ENCODE results near the gene CREG1. TPM values are rescaled to one million over a fixed set of nuclear protein-coding genes. Genes with fewer than 3 reads are reported as not detected.

The CREG1 gene
- total RNA-seq, 1 donor from 2014 or later: 36.0 TPM

GRCh38 chr1:167517535-167518330 is 35.8 kb downstream of the CREG1 start:
- no peak overlapping the region for H3K4me3 Mint-ChIP-seq (ENCODE audit: unreplicated experiment)
- Histone ChIP-seq H3K27me3 (ENCODE audit: insufficient read depth, low read length) (peaks cover 2% of the 10 kb centered on the region), H3K9me3 (ENCODE audit: insufficient read depth, low read depth, low read length) (no peaks in the 10 kb centered on the region), H3K9ac (ENCODE audit: low read length) (no peak overlapping the region), H2AFZ (ENCODE audit: low read depth, low read length) (no peak overlapping the region), H4K20me1 (ENCODE audit: insufficient read depth, low read length) (no peaks in the 10 kb centered on the region), H3K4me1 (ENCODE audit: insufficient read depth, low read length) (no peaks in the 10 kb centered on the region), H3K27ac (ENCODE audit: low read depth, low read length) (no peak overlapping the region), H3K4me3 (ENCODE audit: insufficient read depth, low read depth, low read length) (no peak overlapping the region), H3K36me3 (ENCODE audit: insufficient read depth, low read length) (no peaks in the 10 kb centered on the region), H3K79me2 (ENCODE audit: insufficient read depth, low read length) (no peaks in the 10 kb centered on the region), H3K4me2 (ENCODE audit: low read length) (no peak overlapping the region)
- H3K36me3 Mint-ChIP-seq (ENCODE audit: low read depth, unreplicated experiment): no peaks in the 10 kb centered on the region
- H3K4me1 Mint-ChIP-seq (ENCODE audit: low read depth, unreplicated experiment): no peaks in the 10 kb centered on the region
- H3K9me3 Mint-ChIP-seq (ENCODE audit: unreplicated experiment): peaks cover 4% of the 10 kb centered on the region
- H3K27me3 Mint-ChIP-seq (ENCODE audit: low read depth, unreplicated experiment): peaks cover 20% of the 10 kb centered on the region
- no peak for FAIRE-seq
- TF ChIP-seq EZH2 (IDR thresholded peaks at IDR 0.05; ENCODE audit: insufficient read depth, low read length) (no peak), CTCF (IDR thresholded peaks at IDR 0.05; ENCODE audit: insufficient read depth, low read depth, low read length) (no peak)
- no peak overlapping the region for H3K27ac Mint-ChIP-seq (ENCODE audit: unreplicated experiment)
- no peak for DNase-seq (ENCODE audit: low read depth)

GRCh38 chr1:167516404-167517388 is 36.9 kb downstream of the CREG1 start:
- Mint-ChIP-seq H3K4me3 (ENCODE audit: unreplicated experiment) (no peak overlapping the region), H3K36me3 (ENCODE audit: low read depth, unreplicated experiment) (no peaks in the 10 kb centered on the region), H3K9me3 (ENCODE audit: unreplicated experiment) (peaks cover 2% of the 10 kb centered on the region), H3K4me1 (ENCODE audit: low read depth, unreplicated experiment) (no peaks in the 10 kb centered on the region), H3K27me3 (ENCODE audit: low read depth, unreplicated experiment) (peaks cover 20% of the 10 kb centered on the region), H3K27ac (ENCODE audit: unreplicated experiment) (no peak overlapping the region)
- TF ChIP-seq CTCF (IDR thresholded peaks at IDR 0.05; ENCODE audit: insufficient read depth, low read depth, low read length) (no peak), EZH2 (IDR thresholded peaks at IDR 0.05; ENCODE audit: insufficient read depth, low read length) (no peak)
- Histone ChIP-seq H3K9ac (ENCODE audit: low read length) (no peak overlapping the region), H3K4me2 (ENCODE audit: low read length) (no peak overlapping the region), H3K9me3 (ENCODE audit: insufficient read depth, low read depth, low read length) (no peaks in the 10 kb centered on the region), H3K4me3 (ENCODE audit: insufficient read depth, low read depth, low read length) (no peak overlapping the region), H3K27me3 (ENCODE audit: insufficient read depth, low read length) (peaks cover 6% of the 10 kb centered on the region), H2AFZ (ENCODE audit: low read depth, low read length) (no peak overlapping the region), H3K4me1 (ENCODE audit: insufficient read depth, low read length) (no peaks in the 10 kb centered on the region), H3K27ac (ENCODE audit: low read depth, low read length) (no peak overlapping the region), H3K79me2 (ENCODE audit: insufficient read depth, low read length) (no peaks in the 10 kb centered on the region), H4K20me1 (ENCODE audit: insufficient read depth, low read length) (no peaks in the 10 kb centered on the region), H3K36me3 (ENCODE audit: insufficient read depth, low read length) (no peaks in the 10 kb centered on the region)
- DNase-seq (ENCODE audit: low read depth) (no peak), FAIRE-seq (no peak)
